ENCODE results near the gene MRI1. TPM values are rescaled to one million over a fixed set of nuclear protein-coding genes. Genes with fewer than 3 reads are reported as not detected.

The MRI1 gene
- total and polyA plus RNA-seq, 2 of the 4 experiments (the other 2 are of a cell fraction) = 26.7 to 37.6 TPM

GRCh38 chr19:13806728-13807127, 42.4 kb downstream of the MRI1 start:
- intact Hi-C loops (cut with micrococcal nuclease) = no loop called here
- Histone ChIP-seq H4K91ac (ENCODE audit: insufficient read depth, low read depth, low read length) (no peak overlapping the region), H3K4me2 (ENCODE audit: low read depth, low read length) (no peak overlapping the region), H2BK15ac (ENCODE audit: low read depth, low read length) (no peak overlapping the region), H3K9me3 (ENCODE audit: control insufficient read depth, insufficient read depth, low read length) (no peaks in the 10 kb centered on the region), H3K18ac (ENCODE audit: low read depth, low read length) (no peak overlapping the region), H2BK5ac (ENCODE audit: low read depth, low read length, poor library complexity, severe bottlenecking) (no peak overlapping the region), H2AK9ac (replicated peaks; ENCODE audit: low read depth, low read length, poor library complexity) (no peak overlapping the region), H3K79me1 (ENCODE audit: low read depth in 1 of 2, low read length in 2 of 2) (peaks cover 28 to 50% of the 10 kb centered on the region in 2 experiments), H3K9ac (ENCODE audit: low read depth, low read length) (no peak overlapping the region), H4K8ac (ENCODE audit: low read depth in 2 of 2, low read length in 2 of 2) (no peak overlapping the region), H3K36me3 (ENCODE audit: control insufficient read depth, insufficient read depth, low read length) (peaks cover 49% of the 10 kb centered on the region), H3K4me1 (ENCODE audit: control insufficient read depth, insufficient read depth, low read length) (no peaks in the 10 kb centered on the region), H2BK120ac (ENCODE audit: low read depth, low read length) (no peak overlapping the region), H3K4ac (ENCODE audit: low read depth, low read length) (no peak overlapping the region), H4K20me1 (ENCODE audit: insufficient read depth, low read length) (no peaks in the 10 kb centered on the region; the same call in 1 of the 2 replicates), H3K4me3 (ENCODE audit: insufficient read depth, low read depth, low read length) (no peak overlapping the region), H3K23ac (ENCODE audit: low read depth, low read length) (no peak overlapping the region), H2AK5ac (ENCODE audit: low read depth, low read length) (no peak overlapping the region), H3K27me3 (ENCODE audit: control insufficient read depth, insufficient read depth, low read length) (no peaks in the 10 kb centered on the region), H3K27ac (ENCODE audit: insufficient read depth, low read length) (no peak overlapping the region), H2AFZ (replicated peaks; ENCODE audit: low read length, poor library complexity) (no peak overlapping the region), H3K56ac (ENCODE audit: extremely low read depth, insufficient read depth, low read length) (no peak overlapping the region), H3K14ac (replicated peaks; ENCODE audit: low read depth, low read length) (no peak overlapping the region), H4K5ac (ENCODE audit: low read depth, low read length) (no peak overlapping the region), H3K9me1 (ENCODE audit: insufficient read depth, low read length) (0 out of 2 replicates have a peak, but pooled peaks cover 5% of the 10 kb centered on the region), H2BK20ac (ENCODE audit: low read depth, low read length) (no peak overlapping the region)
- in situ Hi-C loops (cut with MboI; ENCODE audit: low sequenced_read_pairs) = no loop called here
- BruUV-seq (replicated peaks) = no TSS peak
- DNase-seq = no peak
- 100% methylated on average over 2 to 3 of the region's 3 CpGs for WGBS, 2 experiments (ENCODE audit: extremely low coverage in 2 of 2, insufficient read length in 1 of 2)
- CTCF ChIA-PET = interaction anchor here (0.5 kb wide), 1 partner anchor 26 kb away, joined by 7 read pairs; no protein-coding TSS in a partner anchor
- TF ChIP-seq MAFK (IDR thresholded peaks at IDR 0.05; ENCODE audit: low read depth, low read length) (no peak), FOS (IDR thresholded peaks at IDR 0.05; ENCODE audit: low read depth, low read length) (no peak)
- ATAC-seq (ENCODE audit: low read depth) = no peak
- POLR2A ChIA-PET (ENCODE audit: unreplicated experiment) = interaction anchor here (0.6 kb wide), 1 partner anchor 59 kb away, joined by 3 read pairs; no protein-coding TSS in a partner anchor
- dilution Hi-C loops (cut with HindIII; ENCODE audit: low sequenced_read_pairs, unreplicated experiment) = no loop called here

Measured in IMR-90 (cell line).